Activated effector memory CD4-positive, alpha-beta T cell treated with Interleukin-2 at 50 U/mL for 16 hours (primary cell): Measurements from ENCODE around the gene KIR2DL1.
"Not testable (repeated sequence)": the region's sequence is repeated elsewhere in the genome, so short reads cannot be mapped to it uniquely, and the experiment has no call there.

Source experiments
- DNase-seq: peaks from one replicate; pipeline ENCODE4 v3.0.0-alpha.2; 2020

KIR2DL1 gene

DNA sequence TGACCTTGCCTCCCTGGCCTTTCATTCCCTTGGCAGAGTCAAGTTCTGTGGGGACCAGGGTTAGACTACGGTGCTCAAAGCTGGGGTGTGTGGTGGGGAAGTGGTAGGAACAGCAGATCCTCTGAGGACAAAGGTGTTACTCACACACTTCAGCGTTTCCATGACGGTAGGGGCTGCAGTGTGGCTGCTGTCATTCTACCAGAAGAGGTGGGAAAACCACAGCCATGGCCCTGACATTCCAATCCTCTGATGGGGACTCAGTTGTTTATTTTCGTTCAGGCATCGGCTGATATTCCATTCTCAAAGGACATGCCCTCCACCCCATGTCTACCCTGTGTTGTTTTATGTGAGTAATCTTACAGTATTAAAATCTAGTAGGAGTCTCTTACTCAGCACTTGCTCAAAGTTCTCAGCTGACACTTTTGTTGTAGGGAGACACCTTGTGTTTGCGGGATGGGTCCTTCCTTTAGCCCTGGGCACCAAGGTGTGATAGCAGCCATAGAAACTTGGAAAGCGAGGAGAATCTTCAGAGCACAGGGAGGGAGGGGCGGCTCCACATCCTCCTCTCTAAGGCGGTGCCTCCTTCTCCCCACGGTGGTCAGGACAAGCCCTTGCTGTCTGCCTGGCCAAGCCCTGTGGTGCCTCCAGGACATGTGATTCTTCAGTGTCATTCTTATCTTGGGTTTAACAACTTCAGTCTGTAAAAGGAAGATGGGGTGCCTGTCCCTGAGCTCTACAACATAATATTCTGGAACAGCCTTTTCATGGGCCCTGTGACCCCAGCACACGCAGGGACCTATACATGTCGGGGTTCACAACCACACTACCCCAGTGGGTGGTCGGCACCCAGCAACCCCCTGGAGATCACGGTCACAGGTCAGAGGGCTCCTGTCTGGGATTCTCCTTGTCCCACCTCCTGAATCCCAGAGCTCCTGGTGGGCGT, 1.7 kb downstream of the KIR2DL1 start:
- not testable (repeated sequence) for DNase-seq

DNA sequence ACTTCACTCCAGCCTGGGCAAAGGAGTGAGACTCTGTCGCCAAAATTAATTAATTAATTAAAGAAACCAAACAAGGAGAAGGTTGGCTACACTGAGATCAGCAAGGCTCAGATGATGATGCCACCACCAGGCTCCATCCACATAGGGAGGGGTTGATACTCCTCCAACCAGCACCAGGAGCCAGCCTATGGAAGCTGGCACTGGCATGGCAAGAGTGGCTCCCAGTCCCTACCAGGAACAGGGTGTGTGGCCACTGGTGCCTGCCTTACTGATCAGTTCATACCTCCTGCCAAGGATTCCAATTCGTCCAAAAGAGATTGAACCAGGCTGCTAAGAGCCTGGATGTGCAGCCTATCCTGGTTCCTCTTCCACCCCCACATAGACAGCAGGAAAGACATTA, 3.1 kb downstream of the KIR2DL1 start:
- not testable (repeated sequence) for DNase-seq

DNA sequence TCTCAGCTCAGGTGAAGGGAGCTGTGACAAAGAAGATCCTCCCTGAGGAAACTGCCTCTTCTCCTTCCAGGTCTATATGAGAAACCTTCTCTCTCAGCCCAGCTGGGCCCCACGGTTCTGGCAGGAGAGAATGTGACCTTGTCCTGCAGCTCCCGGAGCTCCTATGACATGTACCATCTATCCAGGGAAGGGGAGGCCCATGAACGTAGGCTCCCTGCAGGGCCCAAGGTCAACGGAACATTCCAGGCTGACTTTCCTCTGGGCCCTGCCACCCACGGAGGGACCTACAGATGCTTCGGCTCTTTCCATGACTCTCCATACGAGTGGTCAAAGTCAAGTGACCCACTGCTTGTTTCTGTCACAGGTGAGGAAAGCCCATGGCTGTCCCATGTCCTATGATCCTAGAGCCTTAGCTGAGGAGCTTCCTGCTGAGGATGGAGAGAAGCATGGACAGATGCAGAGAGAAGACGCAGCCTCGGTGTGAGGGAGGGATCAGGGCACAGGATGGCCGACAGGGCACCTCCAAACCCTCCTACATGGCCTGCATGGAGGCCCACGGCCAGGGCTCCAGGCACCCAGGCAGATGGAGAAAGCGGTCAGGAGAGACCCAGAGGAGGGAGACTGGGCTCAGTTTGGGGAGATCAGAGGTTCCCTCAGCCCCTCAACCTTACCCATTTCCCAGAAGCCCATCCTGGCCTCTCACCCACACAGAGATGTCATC, 5.7 kb downstream of the KIR2DL1 start:
- DNase-seq = not testable (repeated sequence)

GRCh38 chr19:54775830-54776229, 6.2 kb downstream of the KIR2DL1 start:
- DNase-seq = not testable (repeated sequence)

- not testable (repeated sequence) for DNase-seq
Observed at GRCh38 chr19:54777851-54778250, 8.3 kb downstream of the KIR2DL1 start.

DNA sequence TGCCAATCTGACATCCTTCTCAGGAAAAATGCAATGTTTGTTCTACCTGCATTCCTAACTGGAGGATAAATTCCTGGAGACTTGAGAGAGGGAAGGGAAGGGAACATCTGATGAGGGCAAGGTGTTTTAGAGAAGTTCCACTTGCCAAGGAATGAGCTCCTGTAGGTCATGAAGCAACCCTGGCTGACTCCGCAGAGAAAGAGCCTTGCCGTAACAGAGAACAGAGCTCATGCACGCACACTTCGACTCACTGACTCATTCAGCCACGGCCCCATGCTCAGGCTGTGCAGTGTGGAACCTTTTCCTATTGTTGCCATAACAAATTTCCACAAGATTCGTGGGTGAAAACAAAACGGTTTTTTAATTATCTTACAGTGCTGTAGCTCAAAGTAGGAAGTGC, 9.3 kb downstream of the KIR2DL1 start:
- DNase-seq = not testable (repeated sequence)

GRCh38 chr19:54782916-54783315, 13.3 kb downstream of the KIR2DL1 start:
- not testable (repeated sequence) for DNase-seq

- not testable (repeated sequence) for DNase-seq
Observed at GRCh38 chr19:54786091-54786723, 16.6 kb downstream of the KIR2DL1 start.

- not testable (repeated sequence) for DNase-seq
Observed at GRCh38 chr19:54788154-54788553, 18.6 kb downstream of the KIR2DL1 start.

DNA sequence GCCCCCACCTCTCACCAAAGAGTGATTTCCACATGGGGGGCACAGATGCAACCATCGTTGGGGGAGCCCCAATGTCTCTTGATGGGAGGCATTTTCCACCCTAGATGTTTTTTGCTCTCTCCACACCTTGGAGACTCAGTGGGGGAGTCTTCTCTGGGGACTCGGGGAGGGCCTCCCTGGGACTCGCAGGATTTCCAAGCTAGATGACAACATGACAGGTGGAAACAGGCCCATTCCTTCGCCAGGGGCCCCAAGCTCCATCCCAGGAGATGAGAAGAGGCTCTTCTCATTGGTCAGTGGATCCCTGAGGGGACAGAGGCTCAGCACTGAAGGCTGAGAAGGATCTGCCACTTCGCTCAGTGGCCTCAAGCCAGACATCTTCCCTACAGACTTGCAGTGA, 21.1 kb downstream of the KIR2DL1 start:
- DNase-seq = no peak

DNA sequence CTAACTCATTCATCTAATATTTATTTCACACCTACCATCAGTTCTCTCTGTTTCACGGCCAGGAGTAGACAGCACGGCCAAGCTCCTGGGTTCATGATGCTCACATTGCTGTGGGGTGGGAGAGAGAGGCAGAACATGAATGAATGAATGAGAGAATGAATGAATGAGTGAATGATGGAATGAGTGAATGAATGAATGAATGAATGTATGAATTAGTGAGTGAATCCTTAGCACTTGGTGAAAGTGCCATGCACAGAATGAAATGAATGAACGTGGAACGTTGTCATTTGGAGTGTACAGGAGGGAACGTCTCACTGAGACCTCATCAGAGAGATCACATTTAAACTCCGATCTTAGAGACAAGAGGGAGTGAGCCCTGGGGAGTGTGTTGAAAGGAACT, 21.9 kb downstream of the KIR2DL1 start:
- no peak for DNase-seq

DNA sequence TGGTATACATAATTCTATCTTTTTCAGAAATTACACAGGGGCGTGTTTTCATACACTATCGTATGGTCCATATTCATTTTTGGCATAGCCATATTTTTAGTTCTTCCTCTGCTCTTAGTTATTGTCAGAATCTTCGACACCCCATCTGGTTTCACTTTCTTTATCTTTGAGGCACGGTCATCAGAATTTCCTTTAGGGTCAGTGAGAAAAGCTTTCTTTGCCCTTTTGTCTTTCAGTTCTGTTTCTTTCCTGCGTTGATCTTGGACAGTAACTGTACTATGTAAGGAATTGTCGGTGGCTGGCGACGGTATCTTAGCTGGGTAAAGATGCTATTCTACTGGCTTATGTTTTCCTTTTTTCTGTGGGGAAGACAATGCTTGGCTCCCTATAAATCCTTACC, 23.2 kb downstream of the KIR2DL1 start:
- no peak for DNase-seq

DNA sequence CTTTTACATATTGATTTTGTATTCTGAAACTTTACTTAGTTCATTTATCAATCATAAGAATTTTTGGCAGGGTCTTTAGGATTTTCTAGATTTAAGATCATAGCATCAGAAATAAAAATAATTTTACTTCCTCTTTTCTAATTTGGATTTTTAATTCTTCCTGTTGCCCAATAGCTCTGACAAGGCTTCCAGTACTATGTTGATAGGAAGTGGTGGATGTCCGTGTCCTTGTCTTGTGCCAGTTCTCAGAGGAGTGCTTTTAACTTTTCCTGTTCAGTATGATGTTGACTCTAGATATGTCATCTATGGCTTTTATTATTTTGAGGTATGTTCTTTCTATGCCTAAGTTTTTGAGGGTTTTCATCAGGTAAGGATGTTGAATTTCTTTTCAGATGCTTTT, 26.2 kb downstream of the KIR2DL1 start:
- no peak for DNase-seq

- DNase-seq = no peak
Observed at GRCh38 chr19:54803410-54803809, 33.8 kb downstream of the KIR2DL1 start, which contains the start of gene KIR2DL4. Gene KIR2DL4 (plus strand): TSS chr19:54803610. CDS start chr19:54803652, 42 bp downstream.

DNA sequence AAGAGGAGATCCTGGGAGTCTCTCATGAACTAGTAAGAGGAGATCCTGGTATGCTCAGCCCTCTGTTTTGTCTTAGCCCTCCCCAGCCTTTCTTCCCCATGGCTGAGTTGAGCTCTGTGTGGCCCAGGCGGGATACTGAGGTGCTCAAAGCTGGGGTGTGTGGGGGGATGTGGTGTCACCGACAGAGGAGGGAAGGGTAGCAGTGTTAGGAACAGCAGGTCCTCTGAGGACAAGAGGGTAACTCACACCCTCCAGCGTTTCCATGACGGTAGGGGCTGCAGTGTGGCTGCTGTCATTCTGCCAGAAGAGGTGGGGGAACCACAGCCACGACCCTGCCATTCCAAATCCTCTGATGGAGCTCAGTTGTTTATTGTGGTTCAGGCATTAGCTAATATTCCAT, 34.5 kb downstream of the KIR2DL1 start:
- DNase-seq = no peak

DNA sequence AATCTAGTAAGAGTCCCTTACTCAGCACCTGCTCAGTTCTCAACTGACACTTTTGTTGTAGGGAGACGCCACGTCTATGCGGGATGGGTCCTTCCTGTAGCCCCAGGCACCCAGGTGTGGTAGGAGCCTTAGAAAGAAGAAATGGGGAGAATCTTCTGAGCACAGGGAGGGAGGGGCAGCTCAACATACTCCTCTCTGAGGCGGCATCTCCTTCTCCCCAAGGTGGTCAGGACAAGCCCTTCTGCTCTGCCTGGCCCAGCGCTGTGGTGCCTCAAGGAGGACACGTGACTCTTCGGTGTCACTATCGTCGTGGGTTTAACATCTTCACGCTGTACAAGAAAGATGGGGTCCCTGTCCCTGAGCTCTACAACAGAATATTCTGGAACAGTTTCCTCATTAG, 35.0 kb downstream of the KIR2DL1 start:
- DNase-seq = no peak

DNA sequence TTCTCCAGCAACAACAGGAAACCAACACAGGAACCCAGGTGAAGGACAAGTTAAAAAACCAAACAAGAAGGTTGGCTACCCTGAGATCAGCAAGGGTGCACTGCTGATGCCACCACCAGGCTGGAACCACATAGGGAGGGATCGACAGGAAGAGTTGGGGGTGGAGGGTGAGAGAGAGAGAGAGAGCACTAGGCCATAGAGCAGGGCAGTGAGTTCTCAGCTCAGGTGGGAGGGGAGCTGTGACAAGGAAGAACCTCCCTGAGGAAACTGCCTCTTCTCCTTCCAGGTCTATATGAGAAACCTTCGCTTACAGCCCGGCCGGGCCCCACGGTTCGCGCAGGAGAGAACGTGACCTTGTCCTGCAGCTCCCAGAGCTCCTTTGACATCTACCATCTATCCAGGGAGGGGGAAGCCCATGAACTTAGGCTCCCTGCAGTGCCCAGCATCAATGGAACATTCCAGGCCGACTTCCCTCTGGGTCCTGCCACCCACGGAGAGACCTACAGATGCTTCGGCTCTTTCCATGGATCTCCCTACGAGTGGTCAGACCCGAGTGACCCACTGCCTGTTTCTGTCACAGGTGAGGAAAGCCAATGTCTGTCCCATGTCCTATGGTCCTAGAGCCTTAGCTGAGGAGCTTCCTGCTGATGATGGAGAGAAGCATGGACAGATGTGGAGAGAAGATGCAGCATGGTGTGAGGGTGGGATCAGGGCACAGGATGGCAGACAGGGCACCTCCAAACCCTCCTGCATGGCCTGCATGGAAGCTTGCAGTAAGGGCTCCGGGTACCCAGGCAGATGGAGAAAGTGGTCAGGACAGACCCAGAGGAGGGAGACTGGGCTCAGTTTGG, 36.3 kb downstream of the KIR2DL1 start:
- no peak for DNase-seq

GRCh38 chr19:54806516-54806838, 36.9 kb downstream of the KIR2DL1 start:
- no peak for DNase-seq

DNA sequence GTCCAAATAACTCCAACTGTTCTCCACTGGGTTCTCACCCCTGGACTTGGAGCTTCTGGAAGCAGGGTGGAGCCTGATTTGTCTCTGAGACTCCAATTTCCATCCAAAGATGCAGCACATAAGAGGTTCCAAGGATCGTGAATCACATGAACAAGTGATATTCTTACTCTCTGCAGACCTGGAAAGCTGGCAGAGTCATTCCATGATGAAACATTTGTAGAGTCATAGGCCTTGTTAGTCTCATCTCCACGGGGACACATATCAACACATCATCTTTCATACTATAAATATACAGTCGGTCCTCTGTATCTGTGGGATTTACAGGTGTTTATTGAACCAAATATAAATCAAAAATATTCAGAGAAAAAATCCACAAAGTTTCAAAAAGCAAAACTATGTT, 45.0 kb downstream of the KIR2DL1 start:
- DNase-seq = not testable (repeated sequence)

GRCh38 chr19:54816251-54816650, 46.7 kb downstream of the KIR2DL1 start, which contains the start of gene KIR3DL1:
Gene KIR3DL1 (plus strand): TSS chr19:54816468.
- DNase-seq = not testable (repeated sequence)

DNA sequence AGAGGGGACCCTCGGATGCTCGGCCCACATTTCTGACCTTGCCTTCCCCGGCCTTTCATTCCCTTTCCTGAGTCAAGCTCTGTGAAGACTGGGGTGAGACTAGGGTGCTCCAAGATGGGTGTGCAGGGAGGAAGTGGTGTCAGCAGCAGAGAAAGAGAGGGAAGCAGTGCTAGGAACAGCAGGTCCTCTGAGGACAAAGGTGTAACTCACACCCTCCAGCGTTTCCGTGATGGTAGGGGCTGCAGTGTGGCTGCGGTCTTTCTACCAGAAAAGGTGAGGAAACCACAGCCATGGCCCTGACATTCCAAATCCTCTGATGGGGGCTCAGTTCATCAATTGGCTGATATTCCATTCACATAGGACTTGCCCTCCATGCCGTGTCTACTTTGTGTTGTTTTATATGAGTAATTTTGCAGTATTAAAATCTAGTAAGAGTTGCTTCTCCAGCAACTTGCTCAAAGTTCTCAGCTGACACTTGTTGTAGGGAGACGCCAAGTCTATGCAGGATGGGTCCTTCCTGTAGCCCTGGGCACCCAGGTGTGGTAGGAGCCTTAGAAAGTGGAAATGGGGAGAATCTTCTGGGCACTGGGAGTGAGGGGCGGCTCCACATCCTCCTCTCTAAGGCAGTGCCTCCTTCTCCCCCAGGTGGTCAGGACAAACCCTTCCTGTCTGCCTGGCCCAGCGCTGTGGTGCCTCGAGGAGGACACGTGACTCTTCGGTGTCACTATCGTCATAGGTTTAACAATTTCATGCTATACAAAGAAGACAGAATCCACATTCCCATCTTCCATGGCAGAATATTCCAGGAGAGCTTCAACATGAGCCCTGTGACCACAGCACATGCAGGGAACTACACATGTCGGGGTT, 48.3 kb downstream of the KIR2DL1 start:
- no peak for DNase-seq
